ENCODE data around the gene KCNK16. TPM values are rescaled to one million over a fixed set of nuclear protein-coding genes. Genes with fewer than 3 reads are reported as not detected.

The KCNK16 gene
- total and polyA plus RNA-seq, 11 donors, result not detected

GRCh38 chr6:39342692-39343395, 20.3 kb upstream of the KCNK16 start:
- no peaks in the 10 kb centered on the region for H3K36me3 ChIP-seq
- TF ChIP-seq, protein P1, sequence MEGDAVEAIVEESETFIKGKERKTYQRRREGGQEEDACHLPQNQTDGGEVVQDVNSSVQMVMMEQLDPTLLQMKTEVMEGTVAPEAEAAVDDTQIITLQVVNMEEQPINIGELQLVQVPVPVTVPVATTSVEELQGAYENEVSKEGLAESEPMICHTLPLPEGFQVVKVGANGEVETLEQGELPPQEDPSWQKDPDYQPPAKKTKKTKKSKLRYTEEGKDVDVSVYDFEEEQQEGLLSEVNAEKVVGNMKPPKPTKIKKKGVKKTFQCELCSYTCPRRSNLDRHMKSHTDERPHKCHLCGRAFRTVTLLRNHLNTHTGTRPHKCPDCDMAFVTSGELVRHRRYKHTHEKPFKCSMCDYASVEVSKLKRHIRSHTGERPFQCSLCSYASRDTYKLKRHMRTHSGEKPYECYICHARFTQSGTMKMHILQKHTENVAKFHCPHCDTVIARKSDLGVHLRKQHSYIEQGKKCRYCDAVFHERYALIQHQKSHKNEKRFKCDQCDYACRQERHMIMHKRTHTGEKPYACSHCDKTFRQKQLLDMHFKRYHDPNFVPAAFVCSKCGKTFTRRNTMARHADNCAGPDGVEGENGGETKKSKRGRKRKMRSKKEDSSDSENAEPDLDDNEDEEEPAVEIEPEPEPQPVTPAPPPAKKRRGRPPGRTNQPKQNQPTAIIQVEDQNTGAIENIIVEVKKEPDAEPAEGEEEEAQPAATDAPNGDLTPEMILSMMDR (IDR thresholded peaks at IDR 0.05), result no peak
- peaks cover 0 to 5% (median 0%) of the 10 kb centered on the region in 9 donors for H3K27me3 ChIP-seq
- ATAC-seq (peak in 1 of 4 donors; percentile 33), DNase-seq (peak in 1 of 5 donors; percentile 20)
- intact Hi-C loops (cut with DNase I), result loop anchor here in 1 of 10 donors (10.0 kb wide), 1 partner anchor 1682 kb away; no protein-coding TSS in a partner anchor
- peaks cover 0 to 27% (median 11%) of the 10 kb centered on the region in 12 donors for H3K4me1 ChIP-seq
- no peaks in the 10 kb centered on the region for H3K9me3 ChIP-seq
- H3K27ac ChIP-seq, result peak overlapping the region in 1 of 12 donors; percentile 19
- H3K4me3 ChIP-seq, result no peak overlapping the region
- WGBS, 4 donors, result 66 to 74% (median 72%) methylated on average over 14 of the region's 14 CpGs

- 81 to 86% (median 84%) methylated on average over 5 of the region's 5 CpGs for WGBS, 4 donors
- DNase-seq, result peak in 1 of 5 donors; percentile 8
- intact Hi-C loops (cut with DNase I), result loop anchor here in 1 of 10 donors (10.0 kb wide), 1 partner anchor 1683 kb away; no protein-coding TSS in a partner anchor
- no peak overlapping the region for H3K27ac ChIP-seq
- no peaks in the 10 kb centered on the region for H3K9me3 ChIP-seq
- no peaks in the 10 kb centered on the region for H3K36me3 ChIP-seq
- ATAC-seq, result peak in 1 of 4 donors; percentile 43
- H3K4me3 ChIP-seq, result no peak overlapping the region
- H3K27me3 ChIP-seq, result peaks cover 0 to 5% (median 0%) of the 10 kb centered on the region in 9 donors
- TF ChIP-seq, protein P1 (IDR thresholded peaks at IDR 0.05), result no peak
- no peak for TF ChIP-seq POLR2A (IDR thresholded peaks at IDR 0.05)
- peaks cover 0 to 27% (median 11%) of the 10 kb centered on the region in 12 donors for H3K4me1 ChIP-seq
These were observed 19.4 kb upstream of the KCNK16 start for GRCh38 chr6:39341937-39342336.

DNA sequence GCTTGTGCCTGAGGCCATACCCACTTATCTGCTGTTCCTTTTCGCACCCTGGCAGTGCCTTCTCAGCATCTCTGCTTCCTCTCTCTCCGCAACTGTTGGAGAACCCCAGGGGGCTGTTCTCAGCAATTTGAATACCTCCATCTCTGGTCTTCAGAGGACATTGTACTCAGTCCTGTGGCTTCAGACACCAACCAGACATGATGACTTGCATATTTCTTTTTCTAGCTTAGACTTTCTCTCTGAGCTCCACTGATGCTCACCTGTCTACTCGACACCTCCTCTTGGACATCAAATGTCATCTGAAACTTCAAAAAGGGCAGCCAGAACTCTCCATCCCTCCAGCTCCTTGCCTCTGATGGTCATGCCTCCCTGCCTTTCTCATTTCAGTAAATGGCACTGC, 18.9 kb upstream of the KCNK16 start:
- no peak overlapping the region for H3K4me3 ChIP-seq
- H3K27ac ChIP-seq, result no peak overlapping the region
- TF ChIP-seq, protein P1 (IDR thresholded peaks at IDR 0.05), result no peak
- no peak for TF ChIP-seq POLR2A (IDR thresholded peaks at IDR 0.05)
- intact Hi-C loops (cut with DNase I), result loop anchor here in 1 of 10 donors (10.0 kb wide), 1 partner anchor 1683 kb away; no protein-coding TSS in a partner anchor
- peaks cover 0 to 5% (median 0%) of the 10 kb centered on the region in 9 donors for H3K27me3 ChIP-seq
- H3K36me3 ChIP-seq, result no peaks in the 10 kb centered on the region
- DNase-seq, result no peak
- WGBS, 4 donors, result 78 to 83% (median 81%) methylated on average over 3 of the region's 3 CpGs
- ATAC-seq, result no peak
- H3K4me1 ChIP-seq, result peaks cover 0 to 28% (median 12%) of the 10 kb centered on the region in 12 donors
- no peaks in the 10 kb centered on the region for H3K9me3 ChIP-seq

DNA sequence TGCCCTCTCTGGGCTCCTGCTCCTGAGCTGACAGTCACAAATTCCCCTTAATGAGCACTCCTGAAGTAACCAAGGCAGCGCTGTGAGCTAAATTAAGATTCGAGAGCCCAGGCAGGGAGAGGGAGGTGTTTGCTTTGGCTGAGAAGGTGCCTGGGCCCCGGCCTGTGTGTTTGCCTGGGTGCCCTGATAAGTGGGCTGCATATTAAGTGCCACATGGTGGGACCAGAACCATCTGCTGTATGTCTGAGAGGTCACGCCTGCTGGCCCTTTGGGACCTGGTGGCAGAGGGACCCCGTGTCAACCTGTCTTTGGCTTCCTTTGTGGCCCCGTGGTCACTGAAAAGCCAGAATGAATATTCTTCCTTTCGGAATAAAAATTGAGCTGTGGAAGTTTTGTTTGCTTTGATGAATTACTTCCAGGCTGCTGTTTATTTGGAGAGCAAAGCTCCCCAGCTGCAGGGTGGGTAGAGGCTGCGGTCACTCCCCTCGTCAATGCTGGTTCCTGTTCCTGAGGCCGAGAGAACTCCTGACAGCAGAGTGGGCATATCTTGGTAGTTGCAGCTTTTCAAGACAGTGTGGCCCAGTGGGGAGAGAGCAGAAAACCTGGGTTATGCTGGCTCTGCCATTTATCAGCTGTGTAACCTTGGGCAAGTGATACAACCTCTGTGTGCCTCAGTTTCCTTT, 17.5 kb upstream of the KCNK16 start:
- WGBS, 4 donors, result 34 to 54% (median 41%) methylated on average over 10 of the region's 10 CpGs
- H3K9me3 ChIP-seq, result no peaks in the 10 kb centered on the region
- TF ChIP-seq, protein P1 (IDR thresholded peaks at IDR 0.05), result no peak
- TF ChIP-seq POLR2A (IDR thresholded peaks at IDR 0.05), result no peak
- peaks cover 0 to 36% (median 17%) of the 10 kb centered on the region in 12 donors for H3K4me1 ChIP-seq
- no peak overlapping the region for H3K4me3 ChIP-seq
- DNase-seq, result peak in 2 of 5 donors; percentile 27 to 40
- H3K27ac ChIP-seq, result peak overlapping the region in 1 of 12 donors; percentile 19
- H3K27me3 ChIP-seq, result peaks cover 0 to 5% (median 0%) of the 10 kb centered on the region in 9 donors
- no peaks in the 10 kb centered on the region for H3K36me3 ChIP-seq
- peak; percentile 47 to 73 (median 63) for ATAC-seq
- intact Hi-C loops (cut with DNase I), result loop anchor here in 1 of 10 donors (10.0 kb wide), 1 partner anchor 1685 kb away; no protein-coding TSS in a partner anchor

Measured in heart left ventricle (tissue), 16 donors.